NCI-H128 (cell line): Measurements from ENCODE around the gene CTDP1.
"Not testable (repeated sequence)": the region's sequence is repeated elsewhere in the genome, so short reads cannot be mapped to it uniquely, and the experiment has no call there.

Experiments used
- DNase-seq: peaks from one replicate; lab custom pipeline; 2025; ENCODE audit not compliant: unreplicated experiment; lab: John Stamatoyannopoulos, UW

Gene CTDP1

GRCh38 chr18:79723036-79723435 lies 43.4 kb downstream of the CTDP1 start:
- no peak for DNase-seq

GRCh38 chr18:79723628-79724027 lies 44.0 kb downstream of the CTDP1 start:
- DNase-seq = no peak

- no peak for DNase-seq
Measured at GRCh38 chr18:79724299-79725080, 44.9 kb downstream of the CTDP1 start.

GRCh38 chr18:79725486-79725885 lies 45.9 kb downstream of the CTDP1 start:
- no peak for DNase-seq

- no peak for DNase-seq
Measured at GRCh38 chr18:79726721-79727120, 47.1 kb downstream of the CTDP1 start.

- no peak for DNase-seq
Measured at GRCh38 chr18:79727211-79727610, 47.6 kb downstream of the CTDP1 start.

- DNase-seq = no peak
Measured at GRCh38 chr18:79728931-79729586, 49.5 kb downstream of the CTDP1 start.

GRCh38 chr18:79729611-79730010 lies 50.0 kb downstream of the CTDP1 start:
- DNase-seq = no peak

GRCh38 chr18:79730804-79731203 lies 51.2 kb downstream of the CTDP1 start:
- no peak for DNase-seq

GRCh38 chr18:79731881-79732720 lies 52.5 kb downstream of the CTDP1 start:
- not testable (repeated sequence) for DNase-seq

GRCh38 chr18:79732721-79733025 lies 53.1 kb downstream of the CTDP1 start:
- no peak for DNase-seq

GRCh38 chr18:79733135-79733701 lies 53.6 kb downstream of the CTDP1 start:
- DNase-seq = no peak

GRCh38 chr18:79733986-79734770 lies 54.6 kb downstream of the CTDP1 start:
- DNase-seq = no peak

GRCh38 chr18:79735071-79735980 lies 55.7 kb downstream of the CTDP1 start:
- DNase-seq = no peak

- DNase-seq = no peak
Measured at GRCh38 chr18:79736230-79736629, 56.6 kb downstream of the CTDP1 start.

GRCh38 chr18:79736846-79737245 lies 57.2 kb downstream of the CTDP1 start:
- DNase-seq = no peak

- no peak for DNase-seq
Measured at GRCh38 chr18:79737426-79737825, 57.8 kb downstream of the CTDP1 start.

- no peak for DNase-seq
Measured at GRCh38 chr18:79738041-79738461, 58.4 kb downstream of the CTDP1 start.

- DNase-seq = no peak
Measured at GRCh38 chr18:79738581-79739439, 59.2 kb downstream of the CTDP1 start.
